Esophagus muscularis mucosa (tissue), 4 donors: ENCODE measurements around the gene A3GALT2. TPM values are rescaled to one million over a fixed set of nuclear protein-coding genes. Genes with fewer than 3 reads are reported as not detected.
A peak's percentile ranks its signal among the peaks of the same experiment; 100 is the strongest.

Experiments
- DNase-seq: peaks from one replicate; pipeline ENCODE4 v3.0.0-alpha.2; 2017; ENCODE audit errors: extremely low spot score
- H3K27ac ChIP-seq, 4 donors: fragments of 200-600 bp; sonication (generic); replicated peaks in 1 of 4; 1 replicate in 3 of 4; 2 replicates in 1 of 4; pipeline ENCODE4 v1.5.1; 2016 to 2019; ENCODE audit warnings: mild to moderate bottlenecking in 1 of 4
- H3K27me3 ChIP-seq, 4 donors: fragments of 200-600 bp; sonication (generic); one replicate each; pipeline versions ENCODE4 v1.5.1 to v1.6.0; 2016 to 2019
- H3K36me3 ChIP-seq, 4 donors: fragments of 200-600 bp; sonication (generic); one replicate each; pipeline ENCODE4 v1.5.1; 2016 to 2019
- H3K4me1 ChIP-seq, 4 donors: fragments of 200-600 bp; sonication (generic); one replicate each; pipeline ENCODE4 v1.5.1; 2016 to 2019
- H3K4me3 ChIP-seq, 4 donors: fragments of 200-600 bp; sonication (generic); 1 replicate in 2 of 4; 2 replicates in 2 of 4; pipeline ENCODE4 v1.5.1; 2016 to 2019; ENCODE audit warnings: mild to moderate bottlenecking in 4 of 4, moderate library complexity in 1 of 4
- H3K9me3 ChIP-seq, 4 donors: fragments of 200-600 bp; sonication (generic); 1 replicate in 3 of 4; 2 replicates in 1 of 4; pipeline ENCODE4 v1.5.1; 2016 to 2019
- CTCF ChIP-seq, 3 experiments: fragments of 200-600 bp in 2 of 3; fragments of 450-650 bp in 1 of 3; sonication (generic) in 2 of 3; IDR thresholded peaks; one replicate each; pipeline ENCODE4 v1.5.1; 2017 to 2019; ENCODE audit warnings: antibody characterized with exemption in 3 of 3, mild to moderate bottlenecking in 2 of 3, moderate library complexity in 1 of 3
- EP300 ChIP-seq: sonication (generic); formaldehyde crosslinking; IDR thresholded peaks from one replicate; pipeline ENCODE4 v1.6.1; 2017; ENCODE audit warnings: antibody characterized with exemption
- POLR2A ChIP-seq: fragments of 450-650 bp; IDR thresholded peaks from one replicate; pipeline ENCODE4 v1.6.1; 2017; ENCODE audit warnings: antibody characterized with exemption, moderate library complexity, mild to moderate bottlenecking, low read depth
- POLR2AphosphoS5 ChIP-seq, 2 donors: sonication (generic); formaldehyde crosslinking; IDR thresholded peaks; one replicate each; pipeline ENCODE4 v1.6.1; 2017; ENCODE audit warnings: antibody characterized with exemption in 2 of 2
- WGBS: methylation state at CpG from one replicate; pipeline ENCODE4 v1.1.5; 2018; 5-methylcytosine and 5-hydroxymethylcytosine counted together
- intact Hi-C: fragments of 100-400 bp; cut with DNase I; formaldehyde crosslinking; loops from one replicate; pipeline ENCODE4 v1.15.1; 2023
- small RNA-seq, 3 donors: library from RNA; depleted of rRNA; stranded (forward); fragments of <200 nt; gene quantifications; one replicate each; pipeline ENCODE3, GENCODE V24; 2016
- total RNA-seq, 4 donors: library from RNA; depleted of rRNA; stranded (reverse); fragments of >200 nt; gene quantifications; one replicate each; pipeline versions ENCODE4 v1.1.0 to v1.2.1, GENCODE V29; 2016

A3GALT2 gene
- total RNA-seq, 4 donors from 2014 or later: not detected

- TF ChIP-seq POLR2AphosphoS5 (IDR thresholded peaks at IDR 0.05) (no peak), POLR2A (no peak), CTCF (IDR thresholded peaks at IDR 0.05) (no peak), EP300 (no peak)
- Histone ChIP-seq H3K27me3 (no peaks in the 10 kb centered on the region), H3K36me3 (peaks cover 0 to 5% (median 5%) of the 10 kb centered on the region in 4 donors), H3K27ac (peak overlapping the region; percentile 76 to 93 (median 84)), H3K4me3 (peak overlapping the region; percentile 67 to 86 (median 71)), H3K9me3 (no peaks in the 10 kb centered on the region), H3K4me1 (peaks cover 37 to 64% (median 58%) of the 10 kb centered on the region in 4 donors)
- DNase-seq: no peak
- WGBS: 43% methylated on average over 10 of the region's 19 CpGs
- intact Hi-C loops: no loop called here
These were observed 62.9 kb downstream of the A3GALT2 start for GRCh38 chr1:33257772-33258712.

- H3K4me1 ChIP-seq: peaks cover 37 to 58% (median 55%) of the 10 kb centered on the region in 4 donors
- intact Hi-C loops: no loop called here
These were observed 63.6 kb downstream of the A3GALT2 start for GRCh38 chr1:33257207-33257771.

More at GRCh38 chr1:33257207-33257771, 63.6 kb downstream of the A3GALT2 start:
- TF ChIP-seq POLR2AphosphoS5 (IDR thresholded peaks at IDR 0.05): no peak
- no peak for TF ChIP-seq EP300
- no peak for TF ChIP-seq POLR2A
- TF ChIP-seq CTCF (IDR thresholded peaks at IDR 0.05): no peak
- 1% methylated on average over 18 of the region's 18 CpGs for WGBS
- no peak for DNase-seq
- Histone ChIP-seq H3K9me3 (no peaks in the 10 kb centered on the region), H3K27me3 (no peaks in the 10 kb centered on the region), H3K36me3 (no peaks in the 10 kb centered on the region), H3K27ac (peak overlapping the region; percentile 76 to 93 (median 84)), H3K4me3 (peak overlapping the region; percentile 67 to 86 (median 71))

Small RNAs within 50 kb of the gene (small RNA-seq; reads per million reads assigned to genes)
- gene RN7SKP16: 0 reads per million in 3 donors

Other genes starting within 250 kb of the A3GALT2 start
- gene AZIN2, start 239.9 kb downstream of the A3GALT2 start, total RNA-seq: 1 to 10 TPM; 2.5 to 6.1 (median 4.1) TPM
- 1 to 10 TPM; 5.0 to 9.3 (median 7.8) TPM for gene TRIM62, start 139.1 kb downstream of the A3GALT2 start, total RNA-seq
- 10 to 100 TPM; 17.2 to 35.3 (median 25.1) TPM for gene ZNF362, start 64.6 kb downstream of the A3GALT2 start, total RNA-seq
- 100 to 1,000 TPM; 104 to 274 (median 201) TPM for gene PHC2, start 110.0 kb upstream of the A3GALT2 start, total RNA-seq
- 1 to 10 TPM; 6.6 to 8.2 (median 7.7) TPM for gene ZSCAN20, start 151.5 kb upstream of the A3GALT2 start, total RNA-seq